ENCODE measurements around the gene HAUS8. TPM values are rescaled to one million over a fixed set of nuclear protein-coding genes. Genes with fewer than 3 reads are reported as not detected.
"Not testable (repeated sequence)": the region's sequence is repeated elsewhere in the genome, so short reads cannot be mapped to it uniquely, and the experiment has no call there.

HAUS8 gene
- total RNA-seq, 8 experiments from 2014 or later, result 3.4 to 14.8 (median 6.4) TPM

DNA sequence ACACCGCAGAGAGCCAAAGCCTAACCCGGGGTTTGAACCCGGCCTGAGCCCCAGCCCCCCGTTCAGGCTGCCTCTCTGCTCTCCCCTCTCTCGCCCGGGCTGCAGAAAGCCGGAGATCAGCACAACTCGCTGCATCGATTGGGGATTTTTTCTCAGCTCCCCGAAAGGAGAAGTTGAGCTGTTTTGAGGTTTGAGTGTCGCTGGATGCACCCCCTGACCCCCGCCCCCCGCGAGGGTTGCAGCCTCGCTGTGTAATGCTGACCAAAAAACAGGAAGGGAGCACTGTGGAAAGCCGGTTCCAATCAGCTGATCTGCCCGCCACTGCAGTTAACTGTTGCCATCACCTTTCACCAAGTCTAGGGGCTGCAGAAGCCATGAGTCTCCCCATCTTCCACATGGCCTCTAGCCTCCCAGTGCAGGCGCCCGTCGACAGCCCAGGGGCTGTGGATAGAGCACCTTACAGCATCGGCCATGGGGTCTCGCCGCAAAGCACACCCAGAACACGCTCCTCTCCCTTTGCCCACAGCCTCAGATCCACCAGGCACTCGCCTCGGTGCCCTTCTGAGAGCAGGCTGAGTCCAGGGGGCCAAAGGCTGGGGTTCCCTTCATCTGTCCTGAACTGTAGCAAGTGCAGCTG lies 34.8 kb upstream of the HAUS8 start:
- WGBS, 10 experiments, result 81 to 100% (median 88%) methylated on average over 4 to 18 of the region's 26 CpGs; no CpG with 5 or more reads in 6 of the 10 experiments
- no peak for ATAC-seq (replicated peaks in 6 of 8)
- H3K27ac ChIP-seq, result no peak overlapping the region
- H3K4me3 ChIP-seq, result no peak overlapping the region
- H3K4me1 ChIP-seq (replicated peaks in 1 of 2), result peaks cover 0 to 4% of the 10 kb centered on the region in 2 donors
- in situ Hi-C loops (cut with MboI; ENCODE audit: low pct_unique_long_range_greater_than_20kb in 2 of 9, low sequenced_read_pairs in 9 of 9, unreplicated experiment in 9 of 9), result no loop called here

DNA sequence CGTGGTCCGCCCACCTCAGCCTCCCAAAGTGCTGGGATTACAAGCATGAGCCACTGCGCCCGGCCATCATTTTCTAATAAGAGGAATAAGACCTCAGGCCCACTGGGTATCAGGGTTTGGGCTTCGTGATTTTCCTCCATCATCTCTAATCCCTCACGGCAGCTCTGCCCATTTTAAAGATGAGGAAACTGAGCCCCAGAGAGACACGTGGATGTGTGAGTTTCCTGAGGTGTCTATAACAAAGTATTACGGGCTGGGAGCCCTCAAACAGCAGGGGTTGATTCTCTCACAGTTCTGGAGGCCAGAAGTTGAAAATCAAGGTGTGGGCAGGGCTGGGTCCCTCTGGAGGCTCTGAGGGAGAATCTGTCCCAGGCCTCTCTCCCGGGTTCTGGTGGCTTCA lies 34.0 kb upstream of the HAUS8 start:
- Histone ChIP-seq H3K4me3 (no peak overlapping the region), H3K27ac (no peak overlapping the region), H3K4me1 (replicated peaks in 1 of 2) (peaks cover 0 to 4% of the 10 kb centered on the region in 2 donors)
- WGBS, 10 experiments, result 86 to 100% (median 90%) methylated on average over 1 to 2 of the region's 9 CpGs; no CpG with 5 or more reads in 7 of the 10 experiments
- in situ Hi-C loops (cut with MboI; ENCODE audit: low pct_unique_long_range_greater_than_20kb in 2 of 9, low sequenced_read_pairs in 9 of 9, unreplicated experiment in 9 of 9), result no loop called here
- no peak for ATAC-seq (replicated peaks in 6 of 8)

DNA sequence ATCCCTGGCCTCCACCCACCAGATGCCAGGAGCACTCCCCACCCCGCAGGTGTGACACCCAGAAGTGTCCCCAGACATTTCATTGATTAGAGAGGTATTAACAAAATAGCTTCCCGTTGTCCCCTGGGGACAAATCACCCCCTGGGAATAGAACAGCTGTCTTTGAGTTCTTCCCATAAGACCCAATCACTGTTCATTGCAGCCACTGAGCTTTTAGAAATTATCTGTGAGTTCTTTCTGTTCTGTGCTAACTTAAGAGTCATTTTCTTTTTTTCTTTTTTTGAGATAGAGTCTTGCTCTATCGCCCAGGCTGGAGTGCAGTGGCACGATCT lies 33.2 kb upstream of the HAUS8 start:
- ATAC-seq (replicated peaks in 6 of 8), result no peak
- Histone ChIP-seq H3K4me3 (no peak overlapping the region), H3K4me1 (replicated peaks in 1 of 2) (peaks cover 0 to 4% of the 10 kb centered on the region in 2 donors), H3K27ac (peak overlapping the region in 1 of 2 donors; percentile 39)
- in situ Hi-C loops (cut with MboI; ENCODE audit: low pct_unique_long_range_greater_than_20kb in 2 of 9, low sequenced_read_pairs in 9 of 9, unreplicated experiment in 9 of 9), result no loop called here
- 47 to 100% (median 83%) methylated on average over 1 to 4 of the region's 4 CpGs; no CpG with 5 or more reads in 1 of the 10 experiments for WGBS, 10 experiments

DNA sequence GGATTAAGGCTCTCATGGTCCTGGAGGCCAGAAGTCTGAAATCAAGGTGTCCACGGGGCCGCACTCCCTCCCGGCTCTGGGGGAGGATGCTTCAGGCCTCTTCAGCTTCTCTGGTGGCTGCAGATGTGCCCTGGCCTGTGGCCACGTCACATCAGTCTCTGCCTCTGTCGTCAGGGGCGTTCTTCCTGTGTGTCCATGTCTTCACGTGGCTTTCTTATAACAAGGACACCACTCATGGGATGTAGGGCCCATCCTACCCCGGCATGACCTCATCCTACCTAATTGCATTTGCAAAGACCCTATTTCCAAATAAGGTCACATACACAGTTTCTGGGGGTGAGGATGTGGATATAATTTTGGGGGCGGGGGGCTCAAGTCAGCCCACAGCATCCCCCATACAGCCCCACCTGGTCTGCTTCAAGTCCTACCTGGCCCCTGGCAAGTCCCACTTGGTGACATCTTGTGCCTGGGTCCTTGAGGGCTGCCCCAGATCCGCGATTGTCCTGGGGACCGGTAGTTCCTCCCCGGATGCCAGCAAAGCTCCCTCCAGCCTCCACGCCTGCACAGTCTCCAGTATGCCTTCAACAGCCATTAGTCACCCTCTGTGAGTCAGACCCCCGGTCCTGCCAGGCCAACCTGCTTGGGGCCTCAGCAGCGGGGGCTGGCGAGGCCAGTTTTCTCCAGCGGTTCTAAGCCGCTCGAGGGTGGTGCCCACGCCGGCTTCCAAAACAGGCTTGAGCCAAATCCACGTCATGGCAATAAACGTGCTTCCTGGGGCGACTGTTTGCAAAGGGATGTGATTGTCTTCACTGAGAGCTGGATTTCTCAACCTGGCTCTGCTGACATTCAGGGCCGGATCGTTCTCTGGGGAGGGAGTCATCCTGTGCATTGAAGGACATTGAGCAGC lies 32.5 kb upstream of the HAUS8 start:
- Histone ChIP-seq H3K4me1 (replicated peaks in 1 of 2) (peaks cover 0 to 4% of the 10 kb centered on the region in 2 donors), H3K4me3 (no peak overlapping the region), H3K27ac (peak overlapping the region in 1 of 2 donors; percentile 62)
- peak; percentile 76 to 99 (median 98) for ATAC-seq (replicated peaks in 6 of 8)
- 0 to 100% (median 60%) methylated on average over 1 to 12 of the region's 27 CpGs; no CpG with 5 or more reads in 3 of the 10 experiments for WGBS, 10 experiments
- in situ Hi-C loops (cut with MboI; ENCODE audit: low pct_unique_long_range_greater_than_20kb in 2 of 9, low sequenced_read_pairs in 9 of 9, unreplicated experiment in 9 of 9), result no loop called here

DNA sequence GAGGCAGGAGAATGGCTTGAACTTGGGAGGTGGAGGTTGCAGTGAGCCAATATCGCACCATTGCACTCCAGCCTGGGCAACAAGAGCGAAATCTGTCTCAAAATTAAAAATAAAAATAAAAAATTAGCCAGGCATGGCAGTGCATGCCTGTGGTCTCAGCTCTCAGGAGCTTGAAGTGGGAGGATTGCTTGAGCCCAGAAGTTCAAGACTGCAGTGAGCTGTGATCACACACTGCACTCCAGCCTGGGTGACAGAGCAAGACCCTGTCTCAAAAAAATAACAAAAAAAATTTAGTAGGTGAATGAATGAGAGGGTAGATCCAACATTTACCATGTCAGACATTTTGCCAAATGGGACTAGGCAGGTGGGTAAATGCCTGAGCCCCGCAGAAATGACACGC lies 31.7 kb upstream of the HAUS8 start:
- H3K4me3 ChIP-seq; ATAC-seq (replicated peaks in 6 of 8); H3K4me1 ChIP-seq (replicated peaks in 1 of 2); H3K27ac ChIP-seq; in situ Hi-C loops (cut with MboI; ENCODE audit: low pct_unique_long_range_greater_than_20kb in 2 of 9, low sequenced_read_pairs in 9 of 9, unreplicated experiment in 9 of 9): not testable (repeated sequence)
- 80 to 100% (median 92%) methylated on average over 1 to 3 of the region's 4 CpGs; no CpG with 5 or more reads in 4 of the 10 experiments for WGBS, 10 experiments

DNA sequence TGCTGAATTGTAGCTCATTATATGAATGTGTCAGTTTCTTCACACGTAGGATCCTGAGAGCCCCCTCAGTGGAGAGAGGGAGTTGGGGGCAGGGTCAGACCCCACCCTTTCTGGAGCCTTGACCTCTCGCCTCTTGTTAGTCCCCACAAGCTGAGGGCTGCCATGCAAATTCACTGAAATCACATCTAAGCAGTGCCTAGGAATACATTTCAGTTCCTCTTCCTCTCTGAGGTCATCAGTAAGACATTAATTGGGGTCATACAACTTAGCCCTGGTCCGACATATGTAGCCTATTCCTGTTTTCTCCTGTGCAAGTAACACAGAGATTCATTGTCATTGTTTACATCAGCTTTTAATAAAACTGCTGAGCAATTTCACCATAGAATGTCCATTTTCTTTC lies 30.3 kb upstream of the HAUS8 start:
- ATAC-seq (replicated peaks in 6 of 8), result no peak
- no peak overlapping the region for H3K4me3 ChIP-seq
- H3K4me1 ChIP-seq (replicated peaks in 1 of 2), result peaks cover 0 to 4% of the 10 kb centered on the region in 2 donors
- H3K27ac ChIP-seq, result no peak overlapping the region
- in situ Hi-C loops (cut with MboI; ENCODE audit: low pct_unique_long_range_greater_than_20kb in 2 of 9, low sequenced_read_pairs in 9 of 9, unreplicated experiment in 9 of 9), result no loop called here
- WGBS, 10 experiments, result 80 to 100% (median 100%) methylated on average over 1 to 3 of the region's 3 CpGs; no CpG with 5 or more reads in 5 of the 10 experiments

DNA sequence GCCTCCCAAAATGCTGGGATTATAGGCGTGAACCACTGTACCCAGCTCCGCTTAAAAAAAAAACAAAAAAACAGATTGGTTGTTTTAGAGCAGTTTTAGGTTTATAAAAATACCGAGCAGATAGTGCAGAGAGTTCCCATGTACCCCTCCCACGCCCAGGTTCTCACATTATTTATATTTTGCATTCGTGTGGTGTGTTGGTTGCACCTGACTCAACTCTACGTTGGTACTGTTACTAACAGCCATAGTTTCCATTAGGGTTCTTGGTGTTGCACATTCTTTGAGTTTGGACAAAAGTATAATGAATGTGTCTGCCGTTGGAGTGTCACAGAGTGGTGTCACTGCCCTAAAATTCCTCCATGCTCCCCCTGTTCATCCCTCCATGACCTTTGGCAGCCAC lies 29.4 kb upstream of the HAUS8 start:
- no peak overlapping the region for H3K4me3 ChIP-seq
- WGBS, 10 experiments, result 81 to 100% (median 93%) methylated on average over 2 to 7 of the region's 7 CpGs; no CpG with 5 or more reads in 2 of the 10 experiments
- peaks cover 0 to 4% of the 10 kb centered on the region in 2 donors for H3K4me1 ChIP-seq (replicated peaks in 1 of 2)
- in situ Hi-C loops (cut with MboI; ENCODE audit: low pct_unique_long_range_greater_than_20kb in 2 of 9, low sequenced_read_pairs in 9 of 9, unreplicated experiment in 9 of 9), result no loop called here
- ATAC-seq (replicated peaks in 6 of 8), result no peak
- no peak overlapping the region for H3K27ac ChIP-seq

DNA sequence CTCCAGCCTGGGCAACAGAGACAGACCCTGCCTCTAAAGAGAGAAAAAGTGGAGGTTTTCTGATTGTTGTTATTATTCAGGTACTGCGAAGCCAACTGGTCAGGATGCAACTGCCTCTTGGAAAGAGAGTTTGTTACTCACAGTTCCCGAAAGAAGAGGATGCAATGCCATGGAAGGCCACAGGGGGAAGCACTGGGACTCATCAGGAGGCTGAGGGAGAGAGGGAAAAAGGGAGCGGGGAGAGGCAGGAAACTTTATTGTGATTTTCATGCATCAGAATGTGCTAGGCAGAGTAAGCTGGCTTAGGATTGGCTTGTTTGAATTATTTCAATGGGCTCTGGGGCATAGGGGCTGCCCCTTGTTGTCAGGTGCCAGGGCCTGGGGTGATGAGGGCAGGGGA lies 27.9 kb upstream of the HAUS8 start:
- Histone ChIP-seq H3K4me1 (replicated peaks in 1 of 2) (peaks cover 0 to 2% of the 10 kb centered on the region in 2 donors), H3K4me3 (no peak overlapping the region), H3K27ac (no peak overlapping the region)
- 70 to 100% (median 88%) methylated on average over 1 to 3 of the region's 3 CpGs; no CpG with 5 or more reads in 5 of the 10 experiments for WGBS, 10 experiments
- peak in 2 of 8 experiments; percentile 10 to 54 for ATAC-seq (replicated peaks in 6 of 8)
- in situ Hi-C loops (cut with MboI; ENCODE audit: low pct_unique_long_range_greater_than_20kb in 2 of 9, low sequenced_read_pairs in 9 of 9, unreplicated experiment in 9 of 9), result no loop called here

DNA sequence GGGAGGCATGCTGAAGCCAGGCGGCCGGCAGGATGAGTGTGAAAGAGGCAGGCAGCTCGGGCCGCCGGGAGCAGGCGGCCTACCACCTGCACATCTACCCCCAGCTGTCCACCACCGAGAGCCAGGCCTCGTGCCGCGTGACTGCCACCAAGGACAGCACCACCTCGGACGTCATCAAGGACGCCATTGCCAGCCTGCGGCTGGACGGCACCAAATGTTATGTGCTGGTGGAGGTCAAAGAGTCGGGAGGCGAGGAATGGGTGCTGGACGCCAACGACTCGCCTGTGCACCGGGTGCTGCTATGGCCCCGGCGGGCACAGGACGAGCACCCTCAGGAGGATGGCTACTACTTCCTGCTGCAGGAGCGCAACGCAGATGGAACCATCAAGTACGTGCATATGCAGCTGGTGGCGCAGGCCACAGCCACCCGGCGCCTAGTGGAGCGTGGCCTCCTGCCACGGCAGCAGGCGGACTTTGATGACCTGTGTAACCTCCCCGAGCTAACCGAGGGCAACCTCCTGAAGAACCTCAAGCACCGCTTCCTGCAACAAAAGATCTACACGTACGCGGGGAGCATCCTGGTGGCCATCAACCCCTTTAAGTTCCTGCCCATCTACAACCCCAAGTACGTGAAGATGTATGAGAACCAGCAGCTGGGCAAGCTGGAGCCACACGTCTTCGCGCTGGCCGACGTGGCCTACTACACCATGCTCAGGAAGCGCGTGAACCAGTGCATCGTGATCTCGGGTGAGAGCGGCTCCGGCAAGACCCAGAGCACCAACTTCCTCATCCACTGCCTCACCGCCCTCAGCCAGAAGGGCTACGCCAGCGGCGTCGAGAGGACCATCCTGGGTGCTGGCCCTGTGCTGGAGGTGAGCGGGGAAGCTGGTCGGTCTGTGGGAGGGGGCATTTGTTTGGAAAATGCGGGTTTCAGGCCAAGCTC lies 26.7 kb upstream of the HAUS8 start:
- 88 to 100% (median 95%) methylated on average over 2 to 35 of the region's 59 CpGs; no CpG with 5 or more reads in 3 of the 10 experiments for WGBS, 10 experiments
- ATAC-seq (replicated peaks in 6 of 8), result no peak
- H3K4me1 ChIP-seq (replicated peaks in 1 of 2), result no peaks in the 10 kb centered on the region
- no peak overlapping the region for H3K4me3 ChIP-seq
- in situ Hi-C loops (cut with MboI; ENCODE audit: low pct_unique_long_range_greater_than_20kb in 2 of 9, low sequenced_read_pairs in 9 of 9, unreplicated experiment in 9 of 9), result no loop called here
- H3K27ac ChIP-seq, result no peak overlapping the region

DNA sequence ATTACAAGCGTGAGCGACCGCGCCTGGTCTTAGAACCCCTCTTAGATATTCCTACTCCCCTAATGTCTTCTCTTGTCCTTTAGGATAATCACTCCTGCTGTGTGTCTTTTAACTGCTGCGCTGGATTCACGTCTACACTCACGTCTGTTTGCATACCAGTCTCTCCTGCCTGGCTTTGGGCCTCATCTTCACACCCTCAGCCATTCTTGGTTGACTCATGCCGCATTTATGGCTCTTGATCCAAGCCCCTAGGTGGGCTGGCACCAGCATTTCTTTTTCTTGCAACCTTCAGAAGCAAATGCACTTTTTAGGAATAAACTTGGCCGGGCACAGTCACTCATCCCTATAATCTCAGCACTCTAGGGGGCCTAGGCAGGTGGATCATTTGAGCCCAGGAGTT lies 23.1 kb upstream of the HAUS8 start:
- Histone ChIP-seq H3K4me3 (no peak overlapping the region), H3K27ac (no peak overlapping the region), H3K4me1 (replicated peaks in 1 of 2) (no peaks in the 10 kb centered on the region)
- 84 to 100% (median 87%) methylated on average over 1 to 5 of the region's 9 CpGs; no CpG with 5 or more reads in 4 of the 10 experiments for WGBS, 10 experiments
- no peak for ATAC-seq (replicated peaks in 6 of 8)
- in situ Hi-C loops (cut with MboI; ENCODE audit: low pct_unique_long_range_greater_than_20kb in 2 of 9, low sequenced_read_pairs in 9 of 9, unreplicated experiment in 9 of 9), result no loop called here

DNA sequence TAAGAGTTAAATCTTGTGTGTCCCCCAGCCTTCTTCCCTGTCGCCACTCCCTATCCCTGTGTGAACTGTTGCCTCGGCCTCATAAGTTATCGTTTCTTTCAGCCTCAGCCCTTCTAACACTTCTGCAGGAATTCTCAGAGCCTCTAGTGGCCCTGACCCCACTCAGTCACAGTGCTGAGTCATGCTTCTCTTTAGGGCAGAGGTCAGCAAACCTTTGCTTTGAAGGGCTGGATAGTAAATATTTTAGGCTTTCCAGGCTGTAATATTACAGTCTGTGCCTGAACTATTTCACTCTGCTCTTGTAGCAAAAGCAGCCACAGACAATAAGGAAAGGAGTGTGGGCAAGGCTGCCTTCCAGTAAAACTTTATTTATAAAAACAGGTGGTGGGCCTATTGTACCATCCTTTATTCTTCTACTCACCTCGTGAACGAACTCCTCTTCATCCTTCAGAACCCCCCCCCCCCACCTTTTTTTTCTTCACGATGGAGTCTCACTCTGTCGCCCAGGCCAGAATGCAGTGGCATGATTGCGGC lies 22.4 kb upstream of the HAUS8 start:
- in situ Hi-C loops (cut with MboI; ENCODE audit: low pct_unique_long_range_greater_than_20kb in 2 of 9, low sequenced_read_pairs in 9 of 9, unreplicated experiment in 9 of 9), result no loop called here
- Histone ChIP-seq H3K27ac (no peak overlapping the region), H3K4me3 (no peak overlapping the region), H3K4me1 (replicated peaks in 1 of 2) (no peaks in the 10 kb centered on the region)
- 32 to 100% (median 63%) methylated on average over 2 to 7 of the region's 8 CpGs for WGBS, 10 experiments
- peak in 4 of 8 experiments; percentile 24 to 54 (median 45) for ATAC-seq (replicated peaks in 6 of 8)

DNA sequence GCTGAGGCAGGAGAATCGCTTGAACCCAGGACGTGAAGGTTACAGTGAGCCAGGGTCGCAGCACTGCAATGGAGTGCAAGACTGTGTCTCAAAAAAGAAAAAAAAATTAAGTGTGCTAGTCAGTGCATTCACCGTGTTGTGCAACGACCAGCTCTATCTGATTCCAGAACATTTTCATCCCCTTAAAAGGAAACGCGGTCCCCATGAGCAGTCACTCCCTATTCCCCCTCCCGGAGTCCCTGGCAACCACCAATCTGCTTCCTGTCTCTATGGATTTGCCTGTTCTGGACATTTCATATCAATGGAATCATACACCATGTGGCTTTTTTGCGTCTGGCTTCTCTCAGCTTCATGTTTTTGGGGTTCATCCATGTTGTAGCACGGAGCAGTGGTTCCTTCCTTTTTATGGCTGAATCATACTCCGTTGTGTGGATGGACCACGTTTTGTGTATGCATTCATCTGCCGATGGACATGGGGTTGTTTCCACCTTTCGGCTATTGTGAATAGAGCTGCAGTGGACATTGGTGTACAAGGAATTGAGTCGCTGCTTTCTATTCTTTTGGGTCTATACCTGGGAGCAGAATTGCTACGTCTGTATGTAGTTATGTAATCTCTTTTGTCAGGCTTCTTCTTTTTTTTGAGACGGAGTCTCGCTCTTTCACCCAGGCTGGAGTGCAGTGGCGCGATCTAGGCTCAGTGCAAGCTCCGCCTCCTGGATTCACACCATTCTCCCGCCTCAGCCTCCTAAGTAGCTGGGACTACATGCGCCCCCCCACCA lies 20.1 kb upstream of the HAUS8 start:
- H3K27ac ChIP-seq, result no peak overlapping the region
- H3K4me3 ChIP-seq, result no peak overlapping the region
- in situ Hi-C loops (cut with MboI; ENCODE audit: low pct_unique_long_range_greater_than_20kb in 2 of 9, low sequenced_read_pairs in 9 of 9, unreplicated experiment in 9 of 9), result no loop called here
- 62 to 100% (median 98%) methylated on average over 2 to 17 of the region's 23 CpGs; no CpG with 5 or more reads in 1 of the 10 experiments for WGBS, 10 experiments
- ATAC-seq (replicated peaks in 6 of 8), result peak in 1 of 8 experiments; percentile 54
- H3K4me1 ChIP-seq (replicated peaks in 1 of 2), result no peaks in the 10 kb centered on the region
